ENCODE measurements around the gene ANG. TPM values are rescaled to one million over a fixed set of nuclear protein-coding genes. Genes with fewer than 3 reads are reported as not detected.

The ANG gene
- polyA plus RNA-seq, 1 experiment: 5.1 TPM

DNA sequence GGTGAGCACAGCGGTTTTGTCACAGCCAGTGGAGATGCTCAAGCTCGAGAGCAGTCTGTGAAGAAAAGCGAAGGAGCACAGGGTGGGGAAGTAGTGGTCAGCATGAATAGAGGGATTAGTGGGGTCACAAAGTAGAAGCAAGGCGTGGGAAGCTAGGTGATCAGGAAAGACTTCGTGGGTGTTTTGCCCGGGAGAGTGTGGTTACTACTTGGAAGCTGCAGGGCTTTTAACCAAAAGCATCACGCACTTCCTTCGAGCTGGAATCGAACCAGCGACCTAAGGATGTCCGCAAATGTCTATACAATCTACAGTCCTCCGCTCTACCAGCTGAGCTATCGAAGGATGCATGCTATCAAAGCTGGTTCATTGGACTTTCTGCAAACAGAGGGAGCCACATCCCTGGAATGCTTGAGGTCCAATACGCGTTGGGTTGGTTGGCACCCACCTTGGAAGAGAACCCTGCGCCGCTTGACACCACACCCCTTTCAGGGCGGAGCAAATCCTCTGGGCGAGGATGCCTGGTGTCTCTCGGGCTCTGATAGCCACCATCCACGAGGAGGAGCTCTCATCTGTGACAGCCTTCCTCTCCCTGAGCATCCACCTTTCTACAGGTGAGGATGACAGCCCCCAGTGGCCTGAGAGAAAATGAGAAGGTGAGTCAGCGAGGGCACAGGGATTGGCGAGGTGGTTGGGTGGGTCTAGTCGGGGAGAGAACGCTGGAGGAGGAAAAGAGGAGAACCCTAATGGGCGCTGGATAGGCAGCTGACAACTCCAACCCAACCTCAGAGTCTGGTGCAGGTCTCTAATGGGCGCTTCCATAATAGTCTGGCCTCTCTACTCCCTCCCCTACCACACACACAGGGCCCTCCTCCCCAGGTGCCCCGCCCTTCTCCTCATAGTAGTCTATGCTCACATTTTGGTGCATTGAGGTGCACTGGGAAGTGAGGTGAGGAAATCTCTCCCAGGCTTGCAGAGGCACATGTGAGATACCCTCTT is 31.1 kb upstream of the ANG start:
- Histone ChIP-seq H3K4me3 (ENCODE audit: low read depth, low read length) (no peak overlapping the region), H3K27ac (ENCODE audit: low read depth, low read length) (no peak overlapping the region), H3K9me3 (ENCODE audit: control insufficient read depth, insufficient read depth, low read length) (no peaks in the 10 kb centered on the region), H3K27me3 (ENCODE audit: control insufficient read depth, insufficient read depth, low read length) (peaks cover 10% of the 10 kb centered on the region)
- POLR2A ChIA-PET: no interaction called here
- DNase-seq (ENCODE audit: low read depth, low spot score): no peak
- no peak for TF ChIP-seq CTCF (IDR thresholded peaks at IDR 0.05; ENCODE audit: low read depth, low read length)
- CTCF ChIA-PET: interaction anchor here (2.0 kb wide), 1 partner anchor 33 kb away, joined by 7 read pairs; no protein-coding TSS in a partner anchor

DNA sequence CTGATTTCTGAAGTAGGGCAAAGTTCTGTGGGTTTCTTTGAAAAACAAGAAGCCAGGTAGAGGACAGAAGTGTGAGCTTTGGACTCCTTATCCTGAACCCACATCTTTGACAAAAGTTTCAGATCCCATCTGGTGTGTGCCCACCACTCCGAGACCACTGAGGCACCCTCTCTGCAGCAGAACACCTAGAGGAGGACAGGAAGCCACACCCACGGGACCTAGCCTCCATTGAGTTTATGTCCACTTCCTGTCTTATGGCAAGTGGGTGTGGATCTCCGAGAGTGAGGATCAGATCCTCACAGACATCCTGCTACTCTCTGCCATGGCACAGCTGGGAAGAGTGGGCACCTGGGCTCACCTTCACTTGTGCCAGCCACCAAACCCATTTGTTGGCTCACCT is 30.3 kb upstream of the ANG start:
- no peak for TF ChIP-seq CTCF (IDR thresholded peaks at IDR 0.05; ENCODE audit: low read depth, low read length)
- CTCF ChIA-PET: no interaction called here

DNA sequence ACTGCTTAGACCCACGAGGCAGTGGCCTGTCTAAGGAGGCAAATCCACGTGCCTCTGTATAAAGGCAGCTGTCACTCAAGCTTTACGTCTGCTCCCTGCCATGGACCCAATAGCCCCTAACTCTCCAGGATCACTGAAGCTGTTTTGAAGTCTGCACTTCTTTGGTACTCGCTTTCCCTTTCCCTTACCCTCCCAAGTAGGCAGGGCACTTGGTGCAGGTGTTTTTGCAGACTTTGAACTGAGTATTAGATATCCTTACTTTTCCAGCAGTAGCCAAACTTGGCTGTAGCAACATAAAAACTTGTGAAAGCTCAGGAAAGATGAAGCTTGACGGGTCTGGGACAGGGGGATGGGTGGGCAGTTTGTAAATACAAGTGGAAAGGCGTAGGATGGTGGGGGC is 29.2 kb upstream of the ANG start:
- POLR2A ChIA-PET: no interaction called here
- TF ChIP-seq CTCF (IDR thresholded peaks at IDR 0.05; ENCODE audit: low read depth, low read length): no peak
- Histone ChIP-seq H3K9me3 (ENCODE audit: control insufficient read depth, insufficient read depth, low read length) (no peaks in the 10 kb centered on the region), H3K4me3 (ENCODE audit: low read depth, low read length) (no peak overlapping the region), H3K27ac (ENCODE audit: low read depth, low read length) (no peak overlapping the region), H3K27me3 (ENCODE audit: control insufficient read depth, insufficient read depth, low read length) (peaks cover 13% of the 10 kb centered on the region)
- no peak for DNase-seq (ENCODE audit: low read depth, low spot score)
- CTCF ChIA-PET: interaction anchor here (0.8 kb wide), 1 partner anchor 32 kb away, joined by 3 read pairs; no protein-coding TSS in a partner anchor

More for the DNA sequence above, 30.3 kb upstream of the ANG start:
- POLR2A ChIA-PET: no interaction called here
- Histone ChIP-seq H3K4me3 (ENCODE audit: low read depth, low read length) (no peak overlapping the region), H3K9me3 (ENCODE audit: control insufficient read depth, insufficient read depth, low read length) (no peaks in the 10 kb centered on the region), H3K27ac (ENCODE audit: low read depth, low read length) (no peak overlapping the region), H3K27me3 (ENCODE audit: control insufficient read depth, insufficient read depth, low read length) (peaks cover 10% of the 10 kb centered on the region)
- DNase-seq (ENCODE audit: low read depth, low spot score): no peak

- Histone ChIP-seq H3K4me3 (ENCODE audit: low read depth, low read length) (no peak overlapping the region), H3K27ac (ENCODE audit: low read depth, low read length) (no peak overlapping the region), H3K9me3 (ENCODE audit: control insufficient read depth, insufficient read depth, low read length) (no peaks in the 10 kb centered on the region), H3K27me3 (ENCODE audit: control insufficient read depth, insufficient read depth, low read length) (peaks cover 16% of the 10 kb centered on the region)
- ChIA-PET CTCF (interaction anchor here (0.8 kb wide), 1 partner anchor 31 kb away, joined by 3 read pairs; no protein-coding TSS in a partner anchor), POLR2A (no interaction called here)
- no peak for TF ChIP-seq CTCF (IDR thresholded peaks at IDR 0.05; ENCODE audit: low read depth, low read length)
- DNase-seq (ENCODE audit: low read depth, low spot score): no peak
Measured at GRCh38 chr14:20659813-20660395, 28.7 kb upstream of the ANG start.

DNA sequence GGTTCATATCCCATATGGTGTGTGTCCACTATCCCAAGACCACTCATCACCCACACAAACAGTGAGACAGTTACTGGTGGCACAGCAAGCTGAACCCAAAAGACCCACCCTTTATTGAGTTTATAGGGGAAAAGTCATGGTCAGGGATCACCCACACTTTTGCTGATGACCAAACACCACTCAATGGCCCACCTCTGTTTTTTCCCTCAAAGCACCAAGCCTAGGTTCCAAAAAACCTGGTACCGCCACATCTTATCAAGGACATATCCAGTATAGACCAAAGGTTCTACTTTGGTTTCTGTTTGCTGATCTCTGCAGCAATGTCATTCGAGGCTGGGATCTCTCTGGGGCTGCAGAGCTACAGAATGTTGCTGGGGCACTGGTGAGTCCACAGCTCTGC is 27.4 kb upstream of the ANG start:
- Histone ChIP-seq H3K9me3 (ENCODE audit: control insufficient read depth, insufficient read depth, low read length) (no peaks in the 10 kb centered on the region), H3K4me3 (ENCODE audit: low read depth, low read length) (no peak overlapping the region), H3K27ac (ENCODE audit: low read depth, low read length) (no peak overlapping the region), H3K27me3 (ENCODE audit: control insufficient read depth, insufficient read depth, low read length) (peaks cover 9% of the 10 kb centered on the region)
- TF ChIP-seq CTCF (IDR thresholded peaks at IDR 0.05; ENCODE audit: low read depth, low read length): no peak
- ChIA-PET POLR2A (no interaction called here), CTCF (no interaction called here)
- DNase-seq (ENCODE audit: low read depth, low spot score): no peak
